22Rv1 (cell line): ENCODE measurements around the gene HRH3.

Experiments
- CTCF ChIP-seq: fragments of 450-650 bp; IDR thresholded peaks from 2 replicates; pipeline ENCODE4 v1.5.1; 2017; ENCODE audit warnings: mild to moderate bottlenecking
- ZFX ChIP-seq: fragments of 450-650 bp; IDR thresholded peaks from 2 replicates; pipeline ENCODE4 v1.6.1; 2017; ENCODE audit warnings: antibody characterized with exemption, borderline replicate concordance

- TF ChIP-seq CTCF (no peak), ZFX (no peak)
These were observed 24.3 kb downstream of the HRH3 start for GRCh38 chr20:62195736-62196135.
